ENCODE results near the gene NINL.

- TF ChIP-seq CTCF (conservative IDR thresholded peaks at IDR 0.05; ENCODE audit: low read depth, low read length) = no peak
- TF ChIP-seq EZH2 (IDR thresholded peaks at IDR 0.05; ENCODE audit: borderline replicate concordance, low read depth, low read length, poor library complexity, severe bottlenecking) = no peak
Measured at GRCh38 chr20:25459916-25460535, 125.3 kb downstream of the NINL start.

Data from A673 (cell line).